ENCODE measurements around the gene SEPTIN12. TPM values are rescaled to one million over a fixed set of nuclear protein-coding genes. Genes with fewer than 3 reads are reported as not detected.

The SEPTIN12 gene
- total RNA-seq, 1 donor from 2014 or later = not detected

GRCh38 chr16:4795181-4795827, 7.2 kb upstream of the SEPTIN12 start, which contains the start of gene SMIM22:
Gene SMIM22, plus strand, starts transcription at chr16:4795369. Its CDS starts 366 bp downstream, at chr16:4795735.
- TF ChIP-seq, protein P1, sequence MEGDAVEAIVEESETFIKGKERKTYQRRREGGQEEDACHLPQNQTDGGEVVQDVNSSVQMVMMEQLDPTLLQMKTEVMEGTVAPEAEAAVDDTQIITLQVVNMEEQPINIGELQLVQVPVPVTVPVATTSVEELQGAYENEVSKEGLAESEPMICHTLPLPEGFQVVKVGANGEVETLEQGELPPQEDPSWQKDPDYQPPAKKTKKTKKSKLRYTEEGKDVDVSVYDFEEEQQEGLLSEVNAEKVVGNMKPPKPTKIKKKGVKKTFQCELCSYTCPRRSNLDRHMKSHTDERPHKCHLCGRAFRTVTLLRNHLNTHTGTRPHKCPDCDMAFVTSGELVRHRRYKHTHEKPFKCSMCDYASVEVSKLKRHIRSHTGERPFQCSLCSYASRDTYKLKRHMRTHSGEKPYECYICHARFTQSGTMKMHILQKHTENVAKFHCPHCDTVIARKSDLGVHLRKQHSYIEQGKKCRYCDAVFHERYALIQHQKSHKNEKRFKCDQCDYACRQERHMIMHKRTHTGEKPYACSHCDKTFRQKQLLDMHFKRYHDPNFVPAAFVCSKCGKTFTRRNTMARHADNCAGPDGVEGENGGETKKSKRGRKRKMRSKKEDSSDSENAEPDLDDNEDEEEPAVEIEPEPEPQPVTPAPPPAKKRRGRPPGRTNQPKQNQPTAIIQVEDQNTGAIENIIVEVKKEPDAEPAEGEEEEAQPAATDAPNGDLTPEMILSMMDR (IDR thresholded peaks at IDR 0.05; ENCODE audit: unreplicated experiment) = no peak
- no peaks in the 10 kb centered on the region for H3K9me3 Mint-ChIP-seq (ENCODE audit: low read depth)
- H3K4me3 Mint-ChIP-seq (ENCODE audit: low read depth) = no peak within 1 kb of the TSS
- no peak for DNase-seq (ENCODE audit: low spot score, unreplicated experiment)
- no peaks in the 10 kb centered on the region for H3K27me3 Mint-ChIP-seq
- no peak within 1 kb of the TSS for H3K27ac Mint-ChIP-seq
- H3K4me1 Mint-ChIP-seq (ENCODE audit: low read depth) = no peaks in the 10 kb centered on the region
- peaks cover 2% of the 10 kb centered on the region for H3K36me3 Mint-ChIP-seq (ENCODE audit: insufficient read depth)

DNA sequence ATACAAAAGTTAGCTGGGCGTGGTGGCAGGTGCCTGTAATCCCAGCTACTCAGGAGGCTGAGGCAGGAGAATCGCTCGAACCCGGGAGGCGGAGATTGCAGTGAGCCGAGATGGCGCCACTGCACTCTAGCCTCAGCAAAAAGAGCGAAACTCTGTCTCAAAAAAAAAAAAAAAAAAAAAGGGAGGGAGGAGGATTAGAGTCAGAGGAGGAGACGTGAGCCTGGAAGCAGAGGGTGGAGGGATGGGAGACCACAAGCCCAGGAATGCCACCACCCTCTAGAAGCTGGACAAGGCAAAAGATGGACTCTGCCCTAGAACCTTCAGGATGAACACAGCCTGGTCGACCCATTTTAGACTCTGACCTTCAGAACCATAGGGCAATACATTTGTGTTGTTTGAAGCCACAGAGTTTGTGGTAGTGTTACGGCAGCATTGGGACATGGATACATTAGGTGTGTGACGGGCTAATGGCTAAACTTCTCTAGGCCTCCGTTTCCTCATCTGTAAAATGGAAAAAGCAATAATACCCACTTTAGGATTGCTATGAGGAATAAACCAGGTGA, 4.9 kb upstream of the SEPTIN12 start:
- TF ChIP-seq, protein P1 (IDR thresholded peaks at IDR 0.05; ENCODE audit: unreplicated experiment) = no peak
- no peak for DNase-seq (ENCODE audit: low spot score, unreplicated experiment)
- no peaks in the 10 kb centered on the region for H3K27me3 Mint-ChIP-seq
- H3K36me3 Mint-ChIP-seq (ENCODE audit: insufficient read depth) = peaks cover 2% of the 10 kb centered on the region
- H3K4me1 Mint-ChIP-seq (ENCODE audit: low read depth) = peaks cover 10% of the 10 kb centered on the region
- H3K4me3 Mint-ChIP-seq (ENCODE audit: low read depth) = no peak overlapping the region
- H3K9me3 Mint-ChIP-seq (ENCODE audit: low read depth) = no peaks in the 10 kb centered on the region
- no peak overlapping the region for H3K27ac Mint-ChIP-seq

DNA sequence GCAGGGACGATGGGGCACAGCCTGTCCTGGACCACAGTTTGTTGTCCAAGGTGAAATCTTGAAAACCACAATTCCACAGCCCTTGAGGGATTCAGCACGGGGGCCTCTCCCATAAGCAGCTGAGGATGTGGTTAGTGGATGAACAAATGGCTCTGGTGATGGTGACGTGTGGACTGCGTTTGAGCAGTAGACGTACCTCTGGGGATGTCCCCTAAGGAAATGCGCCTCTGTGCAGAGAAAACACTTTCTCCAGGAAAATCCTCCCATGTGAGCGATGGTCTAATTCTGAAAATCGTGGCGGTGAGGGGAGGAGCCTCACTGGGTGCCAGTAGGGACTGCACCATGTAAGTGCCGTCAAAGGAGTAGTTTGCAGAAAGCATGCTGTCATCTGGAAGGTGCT, 2.7 kb upstream of the SEPTIN12 start:
- Mint-ChIP-seq H3K27ac (no peak overlapping the region), H3K4me1 (ENCODE audit: low read depth) (peaks cover 14% of the 10 kb centered on the region), H3K4me3 (ENCODE audit: low read depth) (no peak overlapping the region)

GRCh38 chr16:4790261-4790660, 2.1 kb upstream of the SEPTIN12 start:
- Mint-ChIP-seq H3K36me3 (ENCODE audit: insufficient read depth) (no peaks in the 10 kb centered on the region), H3K27me3 (no peaks in the 10 kb centered on the region), H3K9me3 (ENCODE audit: low read depth) (no peaks in the 10 kb centered on the region), H3K4me3 (ENCODE audit: low read depth) (no peak overlapping the region), H3K27ac (no peak overlapping the region), H3K4me1 (ENCODE audit: low read depth) (peaks cover 14% of the 10 kb centered on the region)
- TF ChIP-seq, protein P1 (IDR thresholded peaks at IDR 0.05; ENCODE audit: unreplicated experiment) = no peak
- DNase-seq (ENCODE audit: low spot score, unreplicated experiment) = no peak

More for the DNA sequence above, 2.7 kb upstream of the SEPTIN12 start:
- TF ChIP-seq, protein P1 (IDR thresholded peaks at IDR 0.05; ENCODE audit: unreplicated experiment) = no peak
- no peak for DNase-seq (ENCODE audit: low spot score, unreplicated experiment)
- Mint-ChIP-seq H3K9me3 (ENCODE audit: low read depth) (no peaks in the 10 kb centered on the region), H3K27me3 (no peaks in the 10 kb centered on the region), H3K36me3 (ENCODE audit: insufficient read depth) (no peaks in the 10 kb centered on the region)

- Mint-ChIP-seq H3K36me3 (ENCODE audit: insufficient read depth) (no peaks in the 10 kb centered on the region), H3K9me3 (ENCODE audit: low read depth) (no peaks in the 10 kb centered on the region), H3K4me1 (ENCODE audit: low read depth) (peaks cover 14% of the 10 kb centered on the region), H3K4me3 (ENCODE audit: low read depth) (no peak overlapping the region), H3K27me3 (no peaks in the 10 kb centered on the region), H3K27ac (no peak overlapping the region)
- TF ChIP-seq, protein P1 (IDR thresholded peaks at IDR 0.05; ENCODE audit: unreplicated experiment) = no peak
- DNase-seq (ENCODE audit: low spot score, unreplicated experiment) = no peak
These were observed 765 bp upstream of the SEPTIN12 start for GRCh38 chr16:4788910-4789309.
